NCI-H82 (cell line): ENCODE data around the gene UBE4B.
"Not testable (repeated sequence)": the region's sequence is repeated elsewhere in the genome, so short reads cannot be mapped to it uniquely, and the experiment has no call there.

Source experiments
- DNase-seq: peaks from one replicate; lab custom pipeline; 2025; lab: John Stamatoyannopoulos, UW

The UBE4B gene

DNA sequence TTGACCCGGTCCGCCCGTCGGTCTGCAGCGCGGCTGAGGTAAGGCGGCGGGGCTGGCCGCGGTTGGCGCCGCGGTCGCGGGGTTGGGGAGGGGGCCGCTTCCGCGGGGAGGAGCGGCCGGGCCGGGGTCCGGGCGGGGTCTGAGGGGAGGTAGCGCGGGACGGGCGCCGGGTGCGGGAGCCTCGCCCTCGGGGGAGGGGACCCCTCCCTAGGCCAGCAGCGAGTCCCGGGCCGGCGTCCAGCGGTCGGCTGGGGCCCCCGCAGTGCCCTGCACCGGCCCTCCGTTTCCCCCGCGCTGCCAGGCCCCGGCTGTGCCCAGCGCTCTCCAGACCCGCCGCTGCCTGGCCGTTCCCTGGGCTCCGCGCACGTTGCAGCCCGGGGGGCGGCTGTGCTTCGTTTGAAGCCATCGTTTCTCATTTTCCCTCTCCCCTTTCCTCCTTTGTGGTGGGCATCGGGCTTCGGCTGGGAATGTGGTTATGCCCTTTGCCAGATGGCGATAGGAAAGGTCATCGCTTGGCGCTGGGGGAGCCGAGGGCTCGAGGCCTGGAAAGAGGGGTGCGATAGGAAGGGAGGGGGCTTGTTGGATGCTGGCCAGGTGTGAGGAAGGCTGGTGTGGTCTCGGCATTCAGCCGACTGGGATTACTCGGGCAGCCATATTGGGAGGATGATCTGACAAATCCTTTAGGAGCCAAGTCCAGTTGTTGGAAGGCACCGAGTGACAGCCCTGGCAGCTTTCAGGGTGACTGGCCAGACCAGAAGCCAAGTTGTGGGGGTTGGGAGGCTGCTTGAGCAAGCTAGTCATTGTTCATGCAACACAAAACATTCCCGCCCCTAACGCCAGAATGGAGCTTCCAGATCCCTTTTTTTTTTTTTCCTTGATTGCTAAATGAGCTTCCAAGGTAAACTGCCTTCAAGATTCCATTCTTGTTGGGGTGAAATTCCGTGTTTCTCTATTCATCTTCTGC is 178.4 kb downstream of the UBE4B start:
- peak; percentile 87 for DNase-seq

- peak; percentile 66 for DNase-seq
Measured at GRCh38 chr1:10211805-10212410, 179.2 kb downstream of the UBE4B start.

- DNase-seq = no peak
Measured at GRCh38 chr1:10212476-10212875, 179.7 kb downstream of the UBE4B start.

DNA sequence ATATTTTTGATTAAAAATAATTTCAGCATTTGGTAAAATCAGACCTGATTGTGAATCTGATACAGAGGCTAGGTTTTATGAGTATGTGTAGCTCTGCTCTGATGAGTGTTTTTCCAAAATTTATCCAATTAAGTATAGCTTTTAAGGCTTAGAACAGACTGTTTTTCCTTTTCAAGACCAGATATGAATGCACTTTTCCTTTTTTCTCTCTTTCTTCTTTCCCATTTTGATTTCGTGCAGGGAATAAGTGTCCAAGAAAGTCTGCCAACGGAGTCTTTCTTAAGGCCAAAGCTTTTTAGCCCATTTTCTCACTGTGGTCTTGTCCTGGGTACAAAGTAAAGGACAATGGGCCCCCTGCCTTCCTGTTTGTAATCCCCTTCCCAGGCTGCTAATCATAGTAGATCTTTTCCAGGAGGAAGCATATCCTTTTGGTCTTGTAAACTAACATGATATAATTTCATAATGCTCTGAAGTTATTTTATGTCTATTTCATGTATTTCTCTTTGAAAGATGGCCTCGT is 180.5 kb downstream of the UBE4B start:
- DNase-seq = peak; percentile 58

- peak; percentile 63 for DNase-seq
Measured at GRCh38 chr1:10216090-10216749, 183.5 kb downstream of the UBE4B start.

DNA sequence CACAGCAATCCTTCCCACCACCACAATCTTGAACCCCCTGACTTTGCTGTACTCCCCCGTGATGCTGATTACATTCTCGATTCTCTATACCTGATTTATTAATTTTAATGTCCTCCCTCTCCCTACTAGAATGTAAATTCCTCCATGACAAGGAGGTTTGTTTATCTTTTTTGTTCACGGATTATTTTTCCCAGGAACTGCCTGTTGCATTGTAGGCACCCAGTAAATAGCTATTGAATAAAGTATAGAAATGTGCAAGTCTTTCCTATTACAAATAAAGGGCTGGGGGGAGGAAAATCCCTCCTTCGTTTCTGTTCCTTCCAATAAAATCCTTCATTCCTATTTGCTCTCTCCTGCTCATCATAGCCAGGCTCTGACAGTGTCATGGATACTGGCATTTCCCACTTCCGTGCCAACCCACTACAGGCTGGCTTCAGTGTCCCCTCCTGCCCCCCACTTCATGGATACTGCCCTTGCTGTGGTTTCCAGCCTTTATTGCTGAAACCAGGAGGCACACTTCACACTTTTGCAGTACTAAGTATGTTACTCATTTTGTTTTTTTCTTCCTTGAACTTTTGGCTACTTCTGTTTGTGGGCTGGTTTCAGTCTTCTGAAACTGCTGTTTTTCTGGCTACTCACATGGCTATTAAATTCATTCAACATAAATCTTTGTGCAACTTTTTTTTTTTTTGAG is 185.1 kb downstream of the UBE4B start:
- no peak for DNase-seq

- no peak for DNase-seq
Measured at GRCh38 chr1:10220200-10220599, 187.4 kb downstream of the UBE4B start.

- not testable (repeated sequence) for DNase-seq
Measured at GRCh38 chr1:10220657-10221056, 187.9 kb downstream of the UBE4B start.

DNA sequence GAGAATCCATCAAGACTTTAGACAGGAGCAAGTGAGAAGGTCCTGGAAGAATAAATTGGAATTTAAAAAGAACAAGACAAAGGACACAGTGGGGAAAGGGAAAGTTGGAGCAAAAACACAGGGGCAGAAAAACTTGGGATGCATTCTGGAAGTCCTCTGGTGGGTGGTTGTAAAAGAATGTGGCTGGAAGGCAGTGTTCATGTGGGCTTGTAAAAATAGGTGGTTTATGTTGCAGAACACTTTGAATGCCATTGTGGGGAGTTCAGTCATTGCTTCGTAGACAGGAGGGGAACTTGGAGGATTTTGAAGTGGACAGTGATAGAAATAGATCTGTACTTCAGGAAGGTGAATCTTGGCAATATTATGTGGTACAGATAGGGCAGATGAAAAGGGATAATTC is 192.8 kb downstream of the UBE4B start:
- no peak for DNase-seq

DNA sequence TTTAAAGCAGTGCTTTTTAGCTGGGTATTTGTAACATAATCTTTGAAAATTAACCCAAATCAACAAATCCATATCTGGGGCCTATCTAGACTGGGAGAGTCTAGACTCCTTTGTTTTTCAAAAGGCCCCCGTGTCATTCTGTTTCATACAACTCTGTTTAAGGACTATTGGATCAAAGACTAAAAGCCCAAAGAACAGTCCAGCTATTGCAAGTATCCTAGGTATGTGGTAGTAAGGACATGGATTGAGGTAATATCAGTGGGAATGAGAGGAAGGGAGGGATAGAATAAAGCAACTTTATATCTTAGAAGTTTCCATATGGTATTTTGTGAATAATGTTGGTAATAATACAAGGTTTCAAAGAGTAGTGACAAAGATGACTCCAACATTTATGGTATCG is 195.8 kb downstream of the UBE4B start:
- no peak for DNase-seq

- no peak for DNase-seq
Measured at GRCh38 chr1:10229903-10230302, 197.1 kb downstream of the UBE4B start.
